ENCODE results near the gene PCDHGA1.

PCDHGA1 gene

DNA sequence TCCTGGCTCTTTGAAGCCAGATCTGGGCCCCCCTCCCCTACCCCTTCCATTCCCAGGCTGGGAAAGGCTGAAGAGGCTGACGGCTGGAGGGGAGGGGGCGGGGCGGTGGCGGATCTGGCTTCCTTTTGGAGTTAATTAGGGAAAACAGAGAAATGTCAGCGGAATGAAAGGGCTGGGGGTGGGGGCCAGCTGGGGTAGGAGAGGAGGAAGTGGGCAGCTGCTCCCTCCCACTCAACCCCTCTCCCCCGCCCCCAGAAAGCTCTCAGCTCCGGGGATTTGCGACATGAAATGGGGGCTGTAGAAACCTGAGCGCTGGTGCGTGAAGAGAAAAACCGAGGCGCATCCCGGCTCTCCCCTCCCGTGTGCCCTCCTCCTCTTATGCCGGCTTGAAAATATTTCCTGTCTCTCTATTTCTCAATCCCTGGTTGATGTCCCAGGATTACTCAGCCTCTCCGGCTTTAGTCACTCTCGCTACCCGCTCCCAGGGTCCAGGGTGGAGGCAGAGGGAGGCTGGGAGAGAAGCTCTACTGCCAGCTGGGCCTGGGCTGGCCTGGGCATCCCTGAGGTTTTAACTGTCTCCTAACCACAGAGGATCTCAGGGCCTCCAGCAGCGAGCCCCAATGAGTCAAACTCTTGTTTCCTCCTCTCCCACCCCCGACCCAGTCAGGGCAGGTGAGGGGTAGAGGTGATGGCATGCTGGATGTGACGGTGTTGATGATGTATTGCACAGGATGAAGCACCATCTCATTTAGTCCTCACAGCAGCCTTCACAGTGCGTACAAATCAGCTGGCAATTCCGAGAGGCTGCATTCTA is 178.7 kb downstream of the PCDHGA1 start:
- DNase-seq (ENCODE audit: insufficient read length, low spot score) (no peak), FAIRE-seq (no peak)
- TF ChIP-seq, protein P1, sequence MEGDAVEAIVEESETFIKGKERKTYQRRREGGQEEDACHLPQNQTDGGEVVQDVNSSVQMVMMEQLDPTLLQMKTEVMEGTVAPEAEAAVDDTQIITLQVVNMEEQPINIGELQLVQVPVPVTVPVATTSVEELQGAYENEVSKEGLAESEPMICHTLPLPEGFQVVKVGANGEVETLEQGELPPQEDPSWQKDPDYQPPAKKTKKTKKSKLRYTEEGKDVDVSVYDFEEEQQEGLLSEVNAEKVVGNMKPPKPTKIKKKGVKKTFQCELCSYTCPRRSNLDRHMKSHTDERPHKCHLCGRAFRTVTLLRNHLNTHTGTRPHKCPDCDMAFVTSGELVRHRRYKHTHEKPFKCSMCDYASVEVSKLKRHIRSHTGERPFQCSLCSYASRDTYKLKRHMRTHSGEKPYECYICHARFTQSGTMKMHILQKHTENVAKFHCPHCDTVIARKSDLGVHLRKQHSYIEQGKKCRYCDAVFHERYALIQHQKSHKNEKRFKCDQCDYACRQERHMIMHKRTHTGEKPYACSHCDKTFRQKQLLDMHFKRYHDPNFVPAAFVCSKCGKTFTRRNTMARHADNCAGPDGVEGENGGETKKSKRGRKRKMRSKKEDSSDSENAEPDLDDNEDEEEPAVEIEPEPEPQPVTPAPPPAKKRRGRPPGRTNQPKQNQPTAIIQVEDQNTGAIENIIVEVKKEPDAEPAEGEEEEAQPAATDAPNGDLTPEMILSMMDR (IDR thresholded peaks at IDR 0.05; ENCODE audit: insufficient read depth, missing control alignments): no peak

DNA sequence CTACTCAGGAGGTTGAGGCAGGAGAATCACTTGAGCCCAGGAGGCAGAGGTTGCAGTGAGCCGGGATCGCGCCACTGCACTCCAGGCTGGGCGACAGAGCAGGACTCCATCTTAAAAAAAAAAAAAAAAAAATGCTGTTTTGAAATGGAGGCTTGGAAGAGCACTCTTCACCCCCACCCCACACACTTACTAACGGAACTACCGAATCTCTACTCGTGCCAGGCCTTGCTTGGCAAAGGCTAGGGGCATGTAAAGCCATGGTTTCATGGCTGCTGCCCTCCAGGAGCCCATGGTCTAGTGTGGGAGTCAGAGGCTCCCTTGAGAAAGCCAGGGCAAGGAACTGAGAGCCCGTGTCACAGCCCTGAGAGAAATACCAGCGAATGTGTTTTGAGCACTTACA is 179.8 kb downstream of the PCDHGA1 start:
- TF ChIP-seq, protein P1 (IDR thresholded peaks at IDR 0.05; ENCODE audit: insufficient read depth, missing control alignments): no peak
- DNase-seq (ENCODE audit: insufficient read length, low spot score): no peak
- no peak for FAIRE-seq

DNA sequence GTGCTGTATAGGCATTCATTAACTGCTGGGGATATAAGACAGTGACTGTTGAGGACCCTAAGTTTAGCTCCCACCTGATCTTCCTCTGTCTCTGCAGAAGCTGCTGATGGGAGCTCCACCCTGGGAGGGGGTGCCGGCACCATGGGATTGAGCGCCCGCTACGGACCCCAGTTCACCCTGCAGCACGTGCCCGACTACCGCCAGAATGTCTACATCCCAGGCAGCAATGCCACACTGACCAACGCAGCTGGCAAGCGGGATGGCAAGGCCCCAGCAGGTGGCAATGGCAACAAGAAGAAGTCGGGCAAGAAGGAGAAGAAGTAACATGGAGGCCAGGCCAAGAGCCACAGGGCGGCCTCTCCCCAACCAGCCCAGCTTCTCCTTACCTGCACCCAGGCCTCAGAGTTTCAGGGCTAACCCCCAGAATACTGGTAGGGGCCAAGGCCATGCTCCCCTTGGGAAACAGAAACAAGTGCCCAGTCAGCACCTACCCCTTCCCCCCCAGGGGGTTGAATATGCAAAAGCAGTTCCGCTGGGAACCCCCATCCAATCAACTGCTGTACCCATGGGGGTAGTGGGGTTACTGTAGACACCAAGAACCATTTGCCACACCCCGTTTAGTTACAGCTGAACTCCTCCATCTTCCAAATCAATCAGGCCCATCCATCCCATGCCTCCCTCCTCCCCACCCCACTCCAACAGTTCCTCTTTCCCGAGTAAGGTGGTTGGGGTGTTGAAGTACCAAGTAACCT is 180.7 kb downstream of the PCDHGA1 start:
- TF ChIP-seq, protein P1 (IDR thresholded peaks at IDR 0.05; ENCODE audit: insufficient read depth, missing control alignments): no peak
- DNase-seq (ENCODE audit: insufficient read length, low spot score) (no peak), FAIRE-seq (no peak)

DNA sequence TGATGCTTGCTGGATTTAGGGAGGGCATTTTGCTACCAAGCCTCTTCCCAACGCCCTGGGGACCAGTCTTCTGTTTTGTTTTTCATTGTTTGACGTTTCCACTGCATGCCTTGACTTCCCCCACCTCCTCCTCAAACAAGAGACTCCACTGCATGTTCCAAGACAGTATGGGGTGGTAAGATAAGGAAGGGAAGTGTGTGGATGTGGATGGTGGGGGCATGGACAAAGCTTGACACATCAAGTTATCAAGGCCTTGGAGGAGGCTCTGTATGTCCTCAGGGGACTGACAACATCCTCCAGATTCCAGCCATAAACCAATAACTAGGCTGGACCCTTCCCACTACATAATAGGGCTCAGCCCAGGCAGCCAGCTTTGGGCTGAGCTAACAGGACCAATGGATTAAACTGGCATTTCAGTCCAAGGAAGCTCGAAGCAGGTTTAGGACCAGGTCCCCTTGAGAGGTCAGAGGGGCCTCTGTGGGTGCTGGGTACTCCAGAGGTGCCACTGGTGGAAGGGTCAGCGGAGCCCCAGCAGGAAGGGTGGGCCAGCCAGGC is 181.5 kb downstream of the PCDHGA1 start:
- TF ChIP-seq, protein P1 (IDR thresholded peaks at IDR 0.05; ENCODE audit: insufficient read depth, missing control alignments): no peak
- FAIRE-seq (no peak), DNase-seq (ENCODE audit: insufficient read length, low spot score) (no peak)

DNA sequence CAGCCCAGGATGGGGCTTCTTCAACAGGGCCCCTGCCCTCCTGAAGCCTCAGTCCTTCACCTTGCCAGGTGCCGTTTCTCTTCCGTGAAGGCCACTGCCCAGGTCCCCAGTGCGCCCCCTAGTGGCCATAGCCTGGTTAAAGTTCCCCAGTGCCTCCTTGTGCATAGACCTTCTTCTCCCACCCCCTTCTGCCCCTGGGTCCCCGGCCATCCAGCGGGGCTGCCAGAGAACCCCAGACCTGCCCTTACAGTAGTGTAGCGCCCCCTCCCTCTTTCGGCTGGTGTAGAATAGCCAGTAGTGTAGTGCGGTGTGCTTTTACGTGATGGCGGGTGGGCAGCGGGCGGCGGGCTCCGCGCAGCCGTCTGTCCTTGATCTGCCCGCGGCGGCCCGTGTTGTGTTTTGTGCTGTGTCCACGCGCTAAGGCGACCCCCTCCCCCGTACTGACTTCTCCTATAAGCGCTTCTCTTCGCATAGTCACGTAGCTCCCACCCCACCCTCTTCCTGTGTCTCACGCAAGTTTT is 182.1 kb downstream of the PCDHGA1 start:
- FAIRE-seq (no peak), DNase-seq (ENCODE audit: insufficient read length, low spot score) (peak; percentile 50)
- TF ChIP-seq, protein P1 (IDR thresholded peaks at IDR 0.05; ENCODE audit: insufficient read depth, missing control alignments): peak; percentile 40

DNA sequence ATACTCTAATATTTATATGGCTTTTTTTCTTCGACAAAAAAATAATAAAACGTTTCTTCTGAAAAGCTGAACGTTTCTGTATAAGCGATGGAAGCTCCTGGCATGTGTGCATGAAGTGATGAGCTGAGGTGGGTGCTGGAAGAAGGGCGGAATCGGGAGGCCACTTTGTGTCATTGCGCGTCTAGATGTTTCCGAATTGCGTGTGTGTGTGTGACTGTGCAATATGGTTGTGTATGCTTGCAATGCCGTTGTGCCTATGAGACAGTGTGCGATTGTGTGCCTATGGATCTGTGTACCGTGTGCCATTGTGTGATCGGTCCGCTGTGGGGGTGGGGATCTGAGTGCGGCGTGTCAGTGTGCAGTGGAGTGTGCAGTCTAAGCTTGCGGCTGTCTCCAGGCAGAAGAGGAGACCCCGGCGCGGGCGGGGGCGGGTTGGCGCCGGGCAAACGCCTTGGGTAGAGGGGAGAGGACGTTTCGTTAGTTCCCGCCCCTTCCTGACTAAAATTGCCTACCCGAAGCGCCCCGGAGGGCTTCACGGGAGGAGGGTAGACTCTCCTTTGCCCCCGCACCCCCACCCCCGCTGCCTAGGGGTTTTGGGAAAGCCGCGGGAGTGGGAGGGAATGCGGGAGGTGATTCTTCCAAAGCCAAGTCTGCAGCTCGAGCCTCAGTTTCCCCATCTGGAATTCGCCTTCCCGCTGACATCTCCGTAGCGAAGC is 182.8 kb downstream of the PCDHGA1 start:
- DNase-seq (ENCODE audit: insufficient read length, low spot score): no peak
- TF ChIP-seq, protein P1 (IDR thresholded peaks at IDR 0.05; ENCODE audit: insufficient read depth, missing control alignments): no peak
- no peak for FAIRE-seq

Data from D721Med (cell line).